CD4-positive, alpha-beta T cell treated with Interleukin-17A for 4 hours (primary cell): ENCODE results near the gene PROSER2.

Experiments
- DNase-seq: peaks from one replicate; pipeline ENCODE4 v3.0.0-alpha.2; 2020; ENCODE audit warnings: mixed read lengths

Gene PROSER2

GRCh38 chr10:11804336-11804735 lies 18.8 kb upstream of the PROSER2 start:
- DNase-seq = no peak

GRCh38 chr10:11805792-11806191 lies 17.4 kb upstream of the PROSER2 start:
- no peak for DNase-seq

GRCh38 chr10:11806706-11807105 lies 16.4 kb upstream of the PROSER2 start:
- DNase-seq = no peak

- no peak for DNase-seq
Measured at GRCh38 chr10:11808808-11809207, 14.3 kb upstream of the PROSER2 start.

GRCh38 chr10:11810313-11810766 lies 12.8 kb upstream of the PROSER2 start:
- no peak for DNase-seq

- DNase-seq = no peak
Measured at GRCh38 chr10:11810973-11811372, 12.2 kb upstream of the PROSER2 start.

GRCh38 chr10:11813177-11813576 lies 10.0 kb upstream of the PROSER2 start:
- DNase-seq = no peak

GRCh38 chr10:11813855-11814567 lies 9.1 kb upstream of the PROSER2 start:
- DNase-seq = no peak

- no peak for DNase-seq
Measured at GRCh38 chr10:11819027-11819426, 4.1 kb upstream of the PROSER2 start.

GRCh38 chr10:11822026-11822756 lies 965 bp upstream of the PROSER2 start:
- DNase-seq = no peak

GRCh38 chr10:11822809-11823121 lies 391 bp upstream of the PROSER2 start:
- no peak for DNase-seq

- no peak for DNase-seq
Measured at GRCh38 chr10:11823989-11824346, 812 bp downstream of the PROSER2 start.

- DNase-seq = no peak
Measured at GRCh38 chr10:11824376-11824775, 1.2 kb downstream of the PROSER2 start.

GRCh38 chr10:11824825-11825224 lies 1.7 kb downstream of the PROSER2 start:
- DNase-seq = no peak

GRCh38 chr10:11825796-11826414 lies 2.7 kb downstream of the PROSER2 start:
- DNase-seq = no peak

- no peak for DNase-seq
Measured at GRCh38 chr10:11827006-11827405, 3.9 kb downstream of the PROSER2 start.

- DNase-seq = no peak
Measured at GRCh38 chr10:11827414-11827813, 4.3 kb downstream of the PROSER2 start.

- DNase-seq = no peak
Measured at GRCh38 chr10:11828682-11829284, 5.6 kb downstream of the PROSER2 start.

GRCh38 chr10:11830836-11831519 lies 7.8 kb downstream of the PROSER2 start:
- no peak for DNase-seq

GRCh38 chr10:11831520-11831951 lies 8.4 kb downstream of the PROSER2 start:
- no peak for DNase-seq

GRCh38 chr10:11832042-11832441 lies 8.9 kb downstream of the PROSER2 start:
- DNase-seq = no peak

GRCh38 chr10:11835061-11835460 lies 11.9 kb downstream of the PROSER2 start:
- no peak for DNase-seq

- no peak for DNase-seq
Measured at GRCh38 chr10:11835704-11836103, 12.5 kb downstream of the PROSER2 start.
